GM12864 (cell line): Measurements from ENCODE around the gene ANK2.

Experiments
- DNase-seq: peaks from one replicate; pipeline ENCODE4 v3.0.0-alpha.2; 2011; ENCODE audit warnings: low read depth
- H3K4me3 ChIP-seq: 2 replicates; pipeline ENCODE4 v1.5.1; 2011; ENCODE audit warnings: mild to moderate bottlenecking, low read depth, low read length, control low read depth
- CTCF ChIP-seq: IDR thresholded peaks from 2 replicates; pipeline ENCODE4 v1.5.1; 2011; ENCODE audit warnings: low read depth, mild to moderate bottlenecking, moderate library complexity, low read length, control low read depth, inconsistent platforms; ENCODE audit errors: missing control alignments

ANK2 gene

GRCh38 chr4:113293674-113294073, 244.2 kb downstream of the ANK2 start:
- TF ChIP-seq CTCF = no peak
- H3K4me3 ChIP-seq = no peak overlapping the region
- no peak for DNase-seq

- TF ChIP-seq CTCF = no peak
- DNase-seq = no peak
- no peak overlapping the region for H3K4me3 ChIP-seq
Observed at GRCh38 chr4:113294908-113295307, 245.5 kb downstream of the ANK2 start.

GRCh38 chr4:113300471-113300928, 251.0 kb downstream of the ANK2 start:
- no peak overlapping the region for H3K4me3 ChIP-seq
- no peak for DNase-seq
- TF ChIP-seq CTCF = no peak

- no peak for TF ChIP-seq CTCF
- H3K4me3 ChIP-seq = no peak overlapping the region
- DNase-seq = no peak
Observed at GRCh38 chr4:113302051-113302450, 252.6 kb downstream of the ANK2 start.

GRCh38 chr4:113303315-113303714, 253.9 kb downstream of the ANK2 start:
- no peak overlapping the region for H3K4me3 ChIP-seq
- TF ChIP-seq CTCF = no peak
- DNase-seq = no peak

GRCh38 chr4:113311047-113311446, 261.6 kb downstream of the ANK2 start:
- TF ChIP-seq CTCF = no peak
- H3K4me3 ChIP-seq = no peak overlapping the region
- DNase-seq = no peak

- no peak for DNase-seq
- TF ChIP-seq CTCF = no peak
- no peak overlapping the region for H3K4me3 ChIP-seq
Observed at GRCh38 chr4:113312529-113312928, 263.1 kb downstream of the ANK2 start.
